Gastrocnemius medialis (tissue), 4 donors: ENCODE measurements around the gene DDRGK1.

Experiments
- CTCF ChIP-seq, 5 experiments: fragments of 450-650 bp in 3 of 5; fragments of 200-600 bp in 2 of 5; sonication (generic) in 2 of 5; IDR thresholded peaks in 4 of 5; conservative IDR thresholded peaks in 1 of 5; 1 replicate in 4 of 5; 2 replicates in 1 of 5; pipeline ENCODE4 v1.5.1; 2016 to 2019; ENCODE audit warnings: antibody characterized with exemption in 5 of 5, mild to moderate bottlenecking in 3 of 5, moderate library complexity in 3 of 5
- POLR2A ChIP-seq, 2 donors: fragments of 450-650 bp; IDR thresholded peaks; one replicate each; pipeline ENCODE4 v1.6.1; 2017; ENCODE audit warnings: antibody characterized with exemption in 2 of 2, mild to moderate bottlenecking in 2 of 2, moderate library complexity in 2 of 2

- TF ChIP-seq CTCF (IDR thresholded peaks at IDR 0.05 in 4 of 5, conservative IDR thresholded peaks at IDR 0.05 in 1 of 5) (no peak), POLR2A (IDR thresholded peaks at IDR 0.05) (no peak)
These were observed 43.0 kb downstream of the DDRGK1 start for GRCh38 chr20:3161316-3162079.
